Panc1 (cell line): Measurements from ENCODE around the gene BMP8B. TPM values are rescaled to one million over a fixed set of nuclear protein-coding genes. Genes with fewer than 3 reads are reported as not detected.

Experiments
- ATAC-seq: fragments of 200-7000 bp; cut with Tn5 transposase; 2 replicates; pipeline ENCODE4 v1.9.1; 2020; ENCODE audit warnings: mild to moderate bottlenecking, moderate library complexity
- BruUV-seq: library from RNA; stranded (reverse); fragments of 400-500 nt; replicated peaks from 2 replicates; lab custom pipeline; 2021; lab: Mats Ljungman, UMichigan
- CTCF ChIA-PET: fragments of 300-600 bp; sonication (Branson Sonifier 250); formaldehyde crosslinking; loops from one replicate; lab custom pipeline; 2022; ENCODE audit warnings: antibody characterized with exemption; lab: Charles Lee
- POLR2A ChIA-PET: fragments of 300-600 bp; sonication (Branson Sonifier 250); formaldehyde crosslinking; loops from one replicate; lab custom pipeline; 2022; ENCODE audit warnings: antibody characterized with exemption; lab: Charles Lee
- DNase-seq: peaks from one replicate; pipeline ENCODE4 v3.0.0-alpha.2; 2010; ENCODE audit warnings: low read depth, low spot score
- H3K27ac ChIP-seq: 2 replicates; pipeline ENCODE4 v1.5.1; 2011; ENCODE audit warnings: mild to moderate bottlenecking, low read length, inconsistent platforms
- H3K27me3 ChIP-seq: fragments of 200-500 bp; sonication (Bioruptor generic); 2 replicates; pipeline ENCODE4 v1.6.0; 2014; ENCODE audit warnings: low read length, inconsistent platforms; ENCODE audit not compliant: control insufficient read depth, insufficient read depth
- H3K36me3 ChIP-seq: fragments of 200-500 bp; sonication (Bioruptor generic); 2 replicates; pipeline ENCODE4 v1.5.1; 2014; ENCODE audit warnings: inconsistent platforms, mild to moderate bottlenecking, low read length, moderate library complexity; ENCODE audit not compliant: control insufficient read depth, insufficient read depth
- H3K4me1 ChIP-seq: 2 replicates; pipeline ENCODE4 v1.5.1; 2011; ENCODE audit warnings: inconsistent platforms, mild to moderate bottlenecking, low read length, moderate library complexity; ENCODE audit not compliant: control insufficient read depth, insufficient read depth
- H3K4me3 ChIP-seq, 2 experiments: 2 replicates each; pipeline ENCODE4 v1.5.1; 2011 to 2012; ENCODE audit warnings: low read depth in 2 of 2, low read length in 2 of 2, mild to moderate bottlenecking in 2 of 2, inconsistent platforms in 1 of 2, moderate library complexity in 1 of 2
- H3K9me3 ChIP-seq: fragments of 200-500 bp; sonication (Bioruptor generic); 2 replicates; pipeline ENCODE4 v1.5.1; 2014; ENCODE audit warnings: low read depth, mild to moderate bottlenecking, inconsistent platforms, low read length, moderate library complexity; ENCODE audit not compliant: control insufficient read depth, insufficient read depth
- CTCF ChIP-seq: fragments of 450-650 bp; IDR thresholded peaks from 2 replicates; pipeline ENCODE4 v1.5.1; 2017; ENCODE audit warnings: mild to moderate bottlenecking
- POLR2AphosphoS5 ChIP-seq: IDR thresholded peaks from 2 replicates; pipeline ENCODE4 v1.6.1; 2012; ENCODE audit warnings: mild to moderate bottlenecking, low read depth, low read length, moderate library complexity
- REST ChIP-seq, 2 experiments: IDR thresholded peaks; 2 replicates each; pipeline ENCODE4 v1.6.1; 2011 to 2012; ENCODE audit warnings: low read depth in 2 of 2, control low read depth in 1 of 2, low read length in 1 of 2, mild to moderate bottlenecking in 1 of 2, moderate library complexity in 1 of 2; ENCODE audit not compliant: insufficient read depth in 1 of 2
- SIN3A ChIP-seq: IDR thresholded peaks from 2 replicates; pipeline ENCODE4 v1.6.1; 2012; ENCODE audit warnings: low read depth, mild to moderate bottlenecking, low read length, moderate library complexity, borderline replicate concordance; ENCODE audit not compliant: insufficient read depth
- TCF7L2 ChIP-seq: IDR thresholded peaks from 2 replicates; pipeline ENCODE4 v1.6.1; 2011; ENCODE audit warnings: mild to moderate bottlenecking, low read depth, low read length, inconsistent platforms
- in situ Hi-C: cut with HindIII; loops from 2 replicates; pipeline ENCODE4 v1.10.0; 2016; ENCODE audit warnings: low sequenced_read_pairs, low pct_unique_long_range_greater_than_20kb
- intact Hi-C: fragments of 100-400 bp; cut with micrococcal nuclease; formaldehyde crosslinking; loops from one replicate; pipeline ENCODE4 v1.10.0; 2022; ENCODE audit not compliant: unreplicated experiment
- total RNA-seq: library from RNA; stranded (reverse); gene quantifications from one replicate; pipeline ENCODE4 v1.2.1, GENCODE V29; 2021; ENCODE audit not compliant: unreplicated experiment

Gene BMP8B
- total RNA-seq, 1 experiment from 2014 or later = 3.7 TPM

GRCh38 chr1:39832294-39832693, 43.6 kb upstream of the BMP8B start:
- H3K27me3 ChIP-seq = no peaks in the 10 kb centered on the region
- H3K27ac ChIP-seq = no peak overlapping the region
- H3K4me1 ChIP-seq = no peaks in the 10 kb centered on the region
- no peak overlapping the region for H3K4me3 ChIP-seq
- ChIA-PET CTCF (no interaction called here), POLR2A (no interaction called here)
- DNase-seq (no peak), ATAC-seq (no peak)
- no TSS peak for BruUV-seq
- no peaks in the 10 kb centered on the region for H3K36me3 ChIP-seq
- no peaks in the 10 kb centered on the region for H3K9me3 ChIP-seq
- TF ChIP-seq CTCF (no peak), POLR2AphosphoS5 (no peak), REST (IDR thresholded peaks at IDR 0.05; ENCODE audit: insufficient read depth in 1 of 2, low read depth in 2 of 2, low read length in 1 of 2) (no peak), TCF7L2 (no peak), SIN3A (no peak)
- intact Hi-C loops = no loop called here
- in situ Hi-C loops = no loop called here

- H3K27ac ChIP-seq = no peak overlapping the region
- intact Hi-C loops = no loop called here
- ChIA-PET CTCF (no interaction called here), POLR2A (interaction anchor here (0.5 to 0.7 kb wide), 2 partner anchors 36 to 61 kb away, joined by 3 to 8 read pairs; no protein-coding TSS in a partner anchor)
- H3K27me3 ChIP-seq = no peaks in the 10 kb centered on the region
- no peaks in the 10 kb centered on the region for H3K36me3 ChIP-seq
- no TSS peak for BruUV-seq
- H3K4me3 ChIP-seq = no peak overlapping the region
- no peaks in the 10 kb centered on the region for H3K9me3 ChIP-seq
- TF ChIP-seq TCF7L2 (no peak), POLR2AphosphoS5 (no peak), CTCF (no peak), SIN3A (no peak), REST (IDR thresholded peaks at IDR 0.05; ENCODE audit: insufficient read depth in 1 of 2, low read depth in 2 of 2, low read length in 1 of 2) (no peak)
- ATAC-seq (no peak), DNase-seq (no peak)
- no peaks in the 10 kb centered on the region for H3K4me1 ChIP-seq
- in situ Hi-C loops = no loop called here
Observed at GRCh38 chr1:39829791-39830533, 41.3 kb upstream of the BMP8B start.
